HCT116 (cell line): ENCODE results near the gene CDH11.

ENCODE experiments used
- POLR2A ChIP-seq: IDR thresholded peaks from 2 replicates; pipeline ENCODE4 v1.7.0; 2011; ENCODE audit warnings: borderline replicate concordance; ENCODE audit not compliant: insufficient read depth, insufficient read length; ENCODE audit errors: extremely low read depth
- TCF7L2 ChIP-seq: IDR thresholded peaks from 2 replicates; pipeline ENCODE4 v1.7.0; 2011; ENCODE audit warnings: borderline replicate concordance, inconsistent platforms; ENCODE audit not compliant: insufficient read depth, insufficient read length; ENCODE audit errors: extremely low read depth
- TF ChIP-seq, protein P1 (sequence below), 3 experiments: fragments of 200-600 bp in 1 of 3; sonication (generic) in 1 of 3; IDR thresholded peaks in 2 of 3; conservative IDR thresholded peaks in 1 of 3; 2 replicates each; pipeline ENCODE4 v1.5.1; 2012 to 2017; ENCODE audit warnings: low read depth in 2 of 3, low read length in 2 of 3, antibody characterized with exemption in 1 of 3, borderline replicate concordance in 1 of 3, control low read depth in 1 of 3, mild to moderate bottlenecking in 1 of 3, mixed read lengths in 1 of 3, mixed run types in 1 of 3, moderate library complexity in 1 of 3; ENCODE audit not compliant: insufficient read depth in 1 of 3

DNA sequence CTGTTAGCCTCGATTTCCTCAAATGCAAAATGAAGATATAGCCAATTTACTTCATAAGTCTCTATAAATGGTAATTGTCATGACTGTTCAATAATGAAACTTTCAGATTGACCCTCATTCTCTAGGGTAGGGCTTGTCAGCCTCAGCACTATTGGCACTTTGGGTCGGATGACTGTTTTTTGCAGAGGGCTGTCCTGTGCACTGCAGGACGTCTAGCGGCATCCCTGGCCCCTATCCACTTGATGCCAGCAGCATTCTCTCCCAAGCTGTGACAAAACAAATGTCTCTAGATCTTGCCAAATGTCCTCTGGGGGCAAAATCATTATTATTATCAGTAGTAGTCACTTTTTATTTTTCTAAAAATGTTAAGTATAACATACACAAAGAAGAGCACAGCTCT is 24.6 kb downstream of the CDH11 start:
- TF ChIP-seq, protein P1, sequence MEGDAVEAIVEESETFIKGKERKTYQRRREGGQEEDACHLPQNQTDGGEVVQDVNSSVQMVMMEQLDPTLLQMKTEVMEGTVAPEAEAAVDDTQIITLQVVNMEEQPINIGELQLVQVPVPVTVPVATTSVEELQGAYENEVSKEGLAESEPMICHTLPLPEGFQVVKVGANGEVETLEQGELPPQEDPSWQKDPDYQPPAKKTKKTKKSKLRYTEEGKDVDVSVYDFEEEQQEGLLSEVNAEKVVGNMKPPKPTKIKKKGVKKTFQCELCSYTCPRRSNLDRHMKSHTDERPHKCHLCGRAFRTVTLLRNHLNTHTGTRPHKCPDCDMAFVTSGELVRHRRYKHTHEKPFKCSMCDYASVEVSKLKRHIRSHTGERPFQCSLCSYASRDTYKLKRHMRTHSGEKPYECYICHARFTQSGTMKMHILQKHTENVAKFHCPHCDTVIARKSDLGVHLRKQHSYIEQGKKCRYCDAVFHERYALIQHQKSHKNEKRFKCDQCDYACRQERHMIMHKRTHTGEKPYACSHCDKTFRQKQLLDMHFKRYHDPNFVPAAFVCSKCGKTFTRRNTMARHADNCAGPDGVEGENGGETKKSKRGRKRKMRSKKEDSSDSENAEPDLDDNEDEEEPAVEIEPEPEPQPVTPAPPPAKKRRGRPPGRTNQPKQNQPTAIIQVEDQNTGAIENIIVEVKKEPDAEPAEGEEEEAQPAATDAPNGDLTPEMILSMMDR (IDR thresholded peaks at IDR 0.05 in 2 of 3, conservative IDR thresholded peaks at IDR 0.05 in 1 of 3; ENCODE audit: borderline replicate concordance in 1 of 3, insufficient read depth in 1 of 3, low read depth in 2 of 3, low read length in 2 of 3) = no peak
- TF ChIP-seq TCF7L2 = no peak
- no peak for TF ChIP-seq POLR2A
